ENCODE results near the gene EFCAB8.
A peak's percentile ranks its signal among the peaks of the same experiment; 100 is the strongest.
"Not testable (repeated sequence)": the region's sequence is repeated elsewhere in the genome, so short reads cannot be mapped to it uniquely, and the experiment has no call there.

Gene EFCAB8

GRCh38 chr20:32941155-32941885, 82.6 kb downstream of the EFCAB8 start:
- peaks cover 11% of the 10 kb centered on the region for H3K27me3 ChIP-seq (ENCODE audit: control insufficient read depth, low read length)
- no peak for TF ChIP-seq EZH2phosphoT487 (IDR thresholded peaks at IDR 0.05; ENCODE audit: borderline replicate concordance, low read length)
- H3K4me1 ChIP-seq (ENCODE audit: control insufficient read depth, low read length), result no peaks in the 10 kb centered on the region
- H3K27ac ChIP-seq (ENCODE audit: low read depth, low read length), result no peak overlapping the region
- no peaks in the 10 kb centered on the region for H3K79me2 ChIP-seq (ENCODE audit: control insufficient read depth, low read length)
- H3K36me3 ChIP-seq (ENCODE audit: control insufficient read depth, low read length), result no peaks in the 10 kb centered on the region
- H3K9me2 ChIP-seq (replicated peaks; ENCODE audit: control insufficient read depth, low read length), result no peaks in the 10 kb centered on the region
- H3K4me3 ChIP-seq (ENCODE audit: low read length), result no peak overlapping the region
- no peaks in the 10 kb centered on the region for H3F3A ChIP-seq (ENCODE audit: control insufficient read depth, insufficient read depth)
- H3K4me2 ChIP-seq (ENCODE audit: low read length), result no peak overlapping the region
- H3K9me3 ChIP-seq (ENCODE audit: control insufficient read depth, insufficient read depth, low read length), result no peaks in the 10 kb centered on the region
- no peaks in the 10 kb centered on the region for H4K20me1 ChIP-seq (ENCODE audit: control insufficient read depth, insufficient read depth, low read depth, low read length)

GRCh38 chr20:32943490-32944052, 84.8 kb downstream of the EFCAB8 start:
- no peaks in the 10 kb centered on the region for H3K9me3 ChIP-seq (ENCODE audit: control insufficient read depth, insufficient read depth, low read length)
- no peak overlapping the region for H3K4me2 ChIP-seq (ENCODE audit: low read length)
- no peaks in the 10 kb centered on the region for H3K9me2 ChIP-seq (replicated peaks; ENCODE audit: control insufficient read depth, low read length)
- no peak overlapping the region for H3K4me3 ChIP-seq (ENCODE audit: low read length)
- no peaks in the 10 kb centered on the region for H4K20me1 ChIP-seq (ENCODE audit: control insufficient read depth, insufficient read depth, low read depth, low read length)
- H3F3A ChIP-seq (ENCODE audit: control insufficient read depth, insufficient read depth), result no peaks in the 10 kb centered on the region
- H3K27me3 ChIP-seq (ENCODE audit: control insufficient read depth, low read length), result peaks cover 20% of the 10 kb centered on the region
- no peaks in the 10 kb centered on the region for H3K36me3 ChIP-seq (ENCODE audit: control insufficient read depth, low read length)
- TF ChIP-seq EZH2phosphoT487 (IDR thresholded peaks at IDR 0.05; ENCODE audit: borderline replicate concordance, low read length) (no peak), CTCF (IDR thresholded peaks at IDR 0.05; ENCODE audit: low read depth, low read length, poor library complexity, severe bottlenecking) (no peak)
- no peaks in the 10 kb centered on the region for H3K79me2 ChIP-seq (ENCODE audit: control insufficient read depth, low read length)
- H3K27ac ChIP-seq (ENCODE audit: low read depth, low read length), result no peak overlapping the region
- no peaks in the 10 kb centered on the region for H3K4me1 ChIP-seq (ENCODE audit: control insufficient read depth, low read length)

- Histone ChIP-seq H3K4me2 (ENCODE audit: low read length) (no peak overlapping the region), H3K4me3 (ENCODE audit: low read length) (no peak overlapping the region), H3K4me1 (ENCODE audit: control insufficient read depth, low read length) (no peaks in the 10 kb centered on the region), H3K27me3 (ENCODE audit: control insufficient read depth, low read length) (peaks cover 28% of the 10 kb centered on the region), H4K20me1 (ENCODE audit: control insufficient read depth, insufficient read depth, low read depth, low read length) (no peaks in the 10 kb centered on the region), H3F3A (ENCODE audit: control insufficient read depth, insufficient read depth) (no peaks in the 10 kb centered on the region), H3K9me3 (ENCODE audit: control insufficient read depth, insufficient read depth, low read length) (no peaks in the 10 kb centered on the region), H3K27ac (ENCODE audit: low read depth, low read length) (no peak overlapping the region), H3K79me2 (ENCODE audit: control insufficient read depth, low read length) (no peaks in the 10 kb centered on the region), H3K9me2 (replicated peaks; ENCODE audit: control insufficient read depth, low read length) (no peaks in the 10 kb centered on the region), H3K36me3 (ENCODE audit: control insufficient read depth, low read length) (no peaks in the 10 kb centered on the region)
- no peak for TF ChIP-seq EZH2phosphoT487 (IDR thresholded peaks at IDR 0.05; ENCODE audit: borderline replicate concordance, low read length)
- TF ChIP-seq CTCF (IDR thresholded peaks at IDR 0.05; ENCODE audit: low read depth, low read length, poor library complexity, severe bottlenecking), result peak; percentile 67
Measured at GRCh38 chr20:32945710-32946221, 87.0 kb downstream of the EFCAB8 start.

- no peak for TF ChIP-seq CTCF (IDR thresholded peaks at IDR 0.05; ENCODE audit: low read depth, low read length, poor library complexity, severe bottlenecking)
- no peak for TF ChIP-seq EZH2phosphoT487 (IDR thresholded peaks at IDR 0.05; ENCODE audit: borderline replicate concordance, low read length)
- no peak overlapping the region for H3K4me3 ChIP-seq (ENCODE audit: low read length)
- peaks cover 28% of the 10 kb centered on the region for H3K27me3 ChIP-seq (ENCODE audit: control insufficient read depth, low read length)
Measured at GRCh38 chr20:32946629-32947028, 87.9 kb downstream of the EFCAB8 start.

GRCh38 chr20:32950539-32950938, 91.8 kb downstream of the EFCAB8 start:
- not testable (repeated sequence) for H3K9me2 ChIP-seq (replicated peaks; ENCODE audit: control insufficient read depth, low read length); H3K36me3 ChIP-seq (ENCODE audit: control insufficient read depth, low read length); H3K27ac ChIP-seq (ENCODE audit: low read depth, low read length); H3F3A ChIP-seq (ENCODE audit: control insufficient read depth, insufficient read depth); H4K20me1 ChIP-seq (ENCODE audit: control insufficient read depth, insufficient read depth, low read depth, low read length); H3K4me1 ChIP-seq (ENCODE audit: control insufficient read depth, low read length); H3K4me3 ChIP-seq (ENCODE audit: low read length); H3K4me2 ChIP-seq (ENCODE audit: low read length); H3K79me2 ChIP-seq (ENCODE audit: control insufficient read depth, low read length); H3K9me3 ChIP-seq (ENCODE audit: control insufficient read depth, insufficient read depth, low read length)
- peaks cover 27% of the 10 kb centered on the region for H3K27me3 ChIP-seq (ENCODE audit: control insufficient read depth, low read length)

More at GRCh38 chr20:32946629-32947028, 87.9 kb downstream of the EFCAB8 start:
- Histone ChIP-seq H3K9me2 (replicated peaks; ENCODE audit: control insufficient read depth, low read length) (no peaks in the 10 kb centered on the region), H4K20me1 (ENCODE audit: control insufficient read depth, insufficient read depth, low read depth, low read length) (no peaks in the 10 kb centered on the region), H3K9me3 (ENCODE audit: control insufficient read depth, insufficient read depth, low read length) (no peaks in the 10 kb centered on the region), H3K4me1 (ENCODE audit: control insufficient read depth, low read length) (no peaks in the 10 kb centered on the region), H3K4me2 (ENCODE audit: low read length) (no peak overlapping the region), H3F3A (ENCODE audit: control insufficient read depth, insufficient read depth) (no peaks in the 10 kb centered on the region), H3K27ac (ENCODE audit: low read depth, low read length) (no peak overlapping the region), H3K79me2 (ENCODE audit: control insufficient read depth, low read length) (no peaks in the 10 kb centered on the region), H3K36me3 (ENCODE audit: control insufficient read depth, low read length) (no peaks in the 10 kb centered on the region)
